HepG2 (cell line): ENCODE data around the gene PFDN2. TPM values are rescaled to one million over a fixed set of nuclear protein-coding genes. Genes with fewer than 3 reads are reported as not detected.

Source experiments
- AGO2 ChIP-seq: fragments of 200-400 bp; formaldehyde crosslinking; optimal IDR thresholded peaks from 2 replicates; pipeline ENCODE3; 2017; ENCODE audit warnings: mild to moderate bottlenecking, low read depth, low read length, moderate library complexity
- GLMP ChIP-seq: sonication (generic); formaldehyde crosslinking; IDR thresholded peaks from 2 replicates; pipeline ENCODE4 v1.9.0; 2021; ENCODE audit warnings: missing genetic modification reagents, mild to moderate bottlenecking, borderline replicate concordance
- HNRNPL ChIP-seq: fragments of 200-400 bp; formaldehyde crosslinking; IDR thresholded peaks from 2 replicates; pipeline ENCODE4 v1.6.1; 2017; ENCODE audit warnings: mild to moderate bottlenecking, low read depth, low read length
- MED1 ChIP-seq: sonication (generic); formaldehyde crosslinking; IDR thresholded peaks from 2 replicates; pipeline ENCODE4 v1.4.0; 2020; ENCODE audit warnings: missing genetic modification reagents
- NFKB2 ChIP-seq: sonication (generic); formaldehyde crosslinking; IDR thresholded peaks from 2 replicates; pipeline ENCODE4 v1.4.0; 2020; ENCODE audit warnings: missing genetic modification reagents, borderline replicate concordance
- SYNCRIP ChIP-seq: fragments of 200-400 bp; formaldehyde crosslinking; IDR thresholded peaks from 2 replicates; pipeline ENCODE4 v1.6.1; 2018; ENCODE audit warnings: mild to moderate bottlenecking, low read depth, low read length; ENCODE audit not compliant: insufficient read depth
- ZBTB3 ChIP-seq: sonication (generic); formaldehyde crosslinking; IDR thresholded peaks from 2 replicates; pipeline ENCODE4 v1.4.0; 2020; ENCODE audit warnings: low read depth, mild to moderate bottlenecking, moderate library complexity, missing genetic modification reagents, borderline replicate concordance
- ZNF382 ChIP-seq: sonication (generic); formaldehyde crosslinking; IDR thresholded peaks from 2 replicates; pipeline ENCODE4 v1.5.0; 2020; ENCODE audit warnings: missing genetic modification reagents, mild to moderate bottlenecking, borderline replicate concordance
- ZNF460 ChIP-seq: sonication (generic); formaldehyde crosslinking; IDR thresholded peaks from 2 replicates; pipeline ENCODE4 v1.5.1; 2020; ENCODE audit warnings: missing genetic modification reagents, mild to moderate bottlenecking, borderline replicate concordance
- ZNF747 ChIP-seq: sonication (generic); formaldehyde crosslinking; IDR thresholded peaks from 2 replicates; pipeline ENCODE4 v1.8.1; 2023; ENCODE audit warnings: missing genetic modification reagents, mild to moderate bottlenecking, borderline replicate concordance
- polyA plus RNA-seq, 8 experiments: library from polyadenylated mRNA; depleted of rRNA in 3 of 8; stranded (reverse) in 7 of 8; unstranded in 1 of 8; fragments of >200 nt; fragmentation: Illumina TruSeq in 4 of 8; extraction: Trizol in 4 of 8; gene quantifications; 2 replicates each; pipeline versions ENCODE4 v1.2.1 to v1.2.3, GENCODE V29; 2011 to 2016; ENCODE audit warnings: low read depth in 4 of 8, missing spikeins in 1 of 8, mixed read lengths in 1 of 8; ENCODE audit not compliant: insufficient read depth in 1 of 8
- total RNA-seq, 5 experiments: library from RNA; depleted of rRNA; stranded (reverse); fragments of >200 nt; fragmentation: Illumina TruSeq; extraction: Trizol; gene quantifications; 2 replicates each; pipeline ENCODE4 v1.2.3, GENCODE V29; 2016; ENCODE audit warnings: low read depth in 1 of 5
- TF ChIP-seq, protein P1 (sequence below): sonication (generic); formaldehyde crosslinking; conservative IDR thresholded peaks from 2 replicates; pipeline ENCODE4 v1.8.0; 2022; ENCODE audit warnings: missing genetic modification reagents
- TF ChIP-seq, protein P2 (sequence below): sonication (generic); formaldehyde crosslinking; IDR thresholded peaks from 2 replicates; pipeline ENCODE4 v1.8.1; 2023; ENCODE audit warnings: mild to moderate bottlenecking, inconsistent platforms, moderate library complexity, missing genetic modification reagents, borderline replicate concordance
- TF ChIP-seq, protein P3 (sequence below): sonication (generic); formaldehyde crosslinking; IDR thresholded peaks from one replicate; pipeline ENCODE4 v1.5.1; 2020; ENCODE audit warnings: mild to moderate bottlenecking, missing genetic modification reagents; ENCODE audit errors: not compliant biosample characterization

Gene PFDN2
- total and polyA plus RNA-seq, 2 of the 13 experiments (the other 11 are each of a cell fraction or from before 2014, with no cell fraction given): 62.6 to 63.6 TPM

- TF ChIP-seq GLMP (CRISPR knock-in tag): no peak
- TF ChIP-seq, protein P1, sequence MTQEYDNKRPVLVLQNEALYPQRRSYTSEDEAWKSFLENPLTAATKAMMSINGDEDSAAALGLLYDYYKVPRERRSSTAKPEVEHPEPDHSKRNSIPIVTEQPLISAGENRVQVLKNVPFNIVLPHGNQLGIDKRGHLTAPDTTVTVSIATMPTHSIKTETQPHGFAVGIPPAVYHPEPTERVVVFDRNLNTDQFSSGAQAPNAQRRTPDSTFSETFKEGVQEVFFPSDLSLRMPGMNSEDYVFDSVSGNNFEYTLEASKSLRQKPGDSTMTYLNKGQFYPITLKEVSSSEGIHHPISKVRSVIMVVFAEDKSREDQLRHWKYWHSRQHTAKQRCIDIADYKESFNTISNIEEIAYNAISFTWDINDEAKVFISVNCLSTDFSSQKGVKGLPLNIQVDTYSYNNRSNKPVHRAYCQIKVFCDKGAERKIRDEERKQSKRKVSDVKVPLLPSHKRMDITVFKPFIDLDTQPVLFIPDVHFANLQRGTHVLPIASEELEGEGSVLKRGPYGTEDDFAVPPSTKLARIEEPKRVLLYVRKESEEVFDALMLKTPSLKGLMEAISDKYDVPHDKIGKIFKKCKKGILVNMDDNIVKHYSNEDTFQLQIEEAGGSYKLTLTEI: no peak
- peak; percentile 22 for TF ChIP-seq MED1 (CRISPR knock-in tag)
- no peak for TF ChIP-seq ZNF747 (CRISPR knock-in tag)
- TF ChIP-seq, protein P2, sequence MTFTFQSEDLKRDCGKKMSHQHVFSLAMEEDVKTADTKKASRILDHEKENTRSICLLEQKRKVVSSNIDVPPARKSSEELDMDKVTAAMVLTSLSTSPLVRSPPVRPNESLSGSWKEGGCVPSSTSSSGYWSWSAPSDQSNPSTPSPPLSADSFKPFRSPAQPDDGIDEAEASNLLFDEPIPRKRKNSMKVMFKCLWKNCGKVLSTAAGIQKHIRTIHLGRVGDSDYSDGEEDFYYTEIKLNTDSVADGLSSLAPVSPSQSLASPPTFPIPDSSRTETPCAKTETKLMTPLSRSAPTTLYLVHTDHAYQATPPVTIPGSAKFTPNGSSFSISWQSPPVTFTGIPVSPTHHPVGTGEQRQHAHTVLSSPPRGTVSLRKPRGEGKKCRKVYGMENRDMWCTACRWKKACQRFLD (CRISPR knock-in tag): no peak
- TF ChIP-seq NFKB2 (CRISPR knock-in tag): no peak
- TF ChIP-seq, protein P3, sequence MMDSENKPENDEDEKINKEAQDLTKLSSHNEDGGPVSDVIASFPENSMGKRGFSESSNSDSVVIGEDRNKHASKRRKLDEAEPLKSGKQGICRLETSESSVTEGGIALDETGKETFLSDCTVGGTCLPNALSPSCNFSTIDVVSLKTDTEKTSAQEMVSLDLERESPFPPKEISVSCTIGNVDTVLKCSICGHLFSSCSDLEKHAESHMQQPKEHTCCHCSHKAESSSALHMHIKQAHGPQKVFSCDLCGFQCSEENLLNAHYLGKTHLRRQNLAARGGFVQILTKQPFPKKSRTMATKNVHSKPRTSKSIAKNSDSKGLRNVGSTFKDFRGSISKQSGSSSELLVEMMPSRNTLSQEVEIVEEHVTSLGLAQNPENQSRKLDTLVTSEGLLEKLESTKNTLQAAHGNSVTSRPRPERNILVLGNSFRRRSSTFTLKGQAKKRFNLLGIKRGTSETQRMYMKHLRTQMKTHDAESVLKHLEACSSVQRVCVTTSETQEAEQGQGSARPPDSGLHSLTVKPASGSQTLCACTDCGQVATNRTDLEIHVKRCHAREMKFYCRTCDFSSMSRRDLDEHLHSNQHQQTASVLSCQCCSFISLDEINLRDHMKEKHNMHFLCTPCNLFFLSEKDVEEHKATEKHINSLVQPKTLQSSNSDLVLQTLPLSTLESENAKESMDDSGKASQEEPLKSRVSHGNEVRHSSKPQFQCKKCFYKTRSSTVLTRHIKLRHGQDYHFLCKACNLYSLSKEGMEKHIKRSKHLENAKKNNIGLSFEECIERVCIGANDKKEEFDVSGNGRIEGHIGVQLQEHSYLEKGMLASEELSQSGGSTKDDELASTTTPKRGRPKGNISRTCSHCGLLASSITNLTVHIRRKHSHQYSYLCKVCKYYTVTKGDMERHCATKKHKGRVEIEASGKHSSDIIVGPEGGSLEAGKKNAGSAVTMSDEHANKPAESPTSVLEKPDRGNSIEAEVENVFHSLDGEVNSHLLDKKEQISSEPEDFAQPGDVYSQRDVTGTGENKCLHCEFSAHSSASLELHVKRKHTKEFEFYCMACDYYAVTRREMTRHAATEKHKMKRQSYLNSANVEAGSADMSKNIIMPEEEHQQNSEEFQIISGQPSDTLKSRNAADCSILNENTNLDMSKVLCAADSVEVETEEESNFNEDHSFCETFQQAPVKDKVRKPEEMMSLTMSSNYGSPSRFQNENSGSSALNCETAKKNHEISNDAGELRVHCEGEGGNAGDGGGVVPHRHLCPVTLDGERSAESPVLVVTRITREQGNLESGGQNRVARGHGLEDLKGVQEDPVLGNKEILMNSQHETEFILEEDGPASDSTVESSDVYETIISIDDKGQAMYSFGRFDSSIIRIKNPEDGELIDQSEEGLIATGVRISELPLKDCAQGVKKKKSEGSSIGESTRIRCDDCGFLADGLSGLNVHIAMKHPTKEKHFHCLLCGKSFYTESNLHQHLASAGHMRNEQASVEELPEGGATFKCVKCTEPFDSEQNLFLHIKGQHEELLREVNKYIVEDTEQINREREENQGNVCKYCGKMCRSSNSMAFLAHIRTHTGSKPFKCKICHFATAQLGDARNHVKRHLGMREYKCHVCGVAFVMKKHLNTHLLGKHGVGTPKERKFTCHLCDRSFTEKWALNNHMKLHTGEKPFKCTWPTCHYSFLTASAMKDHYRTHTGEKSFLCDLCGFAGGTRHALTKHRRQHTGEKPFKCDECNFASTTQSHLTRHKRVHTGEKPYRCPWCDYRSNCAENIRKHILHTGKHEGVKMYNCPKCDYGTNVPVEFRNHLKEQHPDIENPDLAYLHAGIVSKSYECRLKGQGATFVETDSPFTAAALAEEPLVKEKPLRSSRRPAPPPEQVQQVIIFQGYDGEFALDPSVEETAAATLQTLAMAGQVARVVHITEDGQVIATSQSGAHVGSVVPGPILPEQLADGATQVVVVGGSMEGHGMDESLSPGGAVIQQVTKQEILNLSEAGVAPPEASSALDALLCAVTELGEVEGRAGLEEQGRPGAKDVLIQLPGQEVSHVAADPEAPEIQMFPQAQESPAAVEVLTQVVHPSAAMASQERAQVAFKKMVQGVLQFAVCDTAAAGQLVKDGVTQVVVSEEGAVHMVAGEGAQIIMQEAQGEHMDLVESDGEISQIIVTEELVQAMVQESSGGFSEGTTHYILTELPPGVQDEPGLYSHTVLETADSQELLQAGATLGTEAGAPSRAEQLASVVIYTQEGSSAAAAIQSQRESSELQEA: no peak
- TF ChIP-seq ZNF382 (CRISPR knock-in tag): no peak
- 0 out of 2 replicates have a peak, but pooled peaks have one; percentile 9 for TF ChIP-seq HNRNPL
- TF ChIP-seq ZBTB3 (CRISPR knock-in tag): no peak
- TF ChIP-seq ZNF460 (CRISPR knock-in tag): peak; percentile 12; the same call in 1 of the 2 replicates
- TF ChIP-seq SYNCRIP: no peak
- TF ChIP-seq AGO2: peak; percentile 83
Measured at GRCh38 chr1:161132410-161133219, 14.8 kb upstream of the PFDN2 start, which contains the start of gene DEDD (continued).
